Measurements from ENCODE around the gene RNF149. TPM values are rescaled to one million over a fixed set of nuclear protein-coding genes. Genes with fewer than 3 reads are reported as not detected.
A peak's percentile ranks its signal among the peaks of the same experiment; 100 is the strongest.
"Not testable (repeated sequence)": the region's sequence is repeated elsewhere in the genome, so short reads cannot be mapped to it uniquely, and the experiment has no call there.

RNF149 gene
- total RNA-seq, result 105 TPM
- long read RNA-seq, transcript RNF149-201 (7 exons, 2,458 nt), result major isoform, 222 of 324 reads
- long read RNA-seq, partial matches to known transcripts, result 65 of 324 reads
- long read RNA-seq, other reads (novel, unspliced or antisense), result 37 of 324 reads

- DNase-seq (ENCODE audit: low spot score), result peak; percentile 99
These were observed at the start of gene RNF149 for GRCh38 chr2:101308432-101309210. RNF149 (minus strand) TSS chr2:101308701; CDS start chr2:101308588, 113 bp downstream.

GRCh38 chr2:101357376-101357775, 48.9 kb upstream of the RNF149 start:
- DNase-seq (ENCODE audit: low spot score), result no peak

GRCh38 chr2:101356521-101356920, 48.0 kb upstream of the RNF149 start:
- DNase-seq (ENCODE audit: low spot score), result no peak

DNA sequence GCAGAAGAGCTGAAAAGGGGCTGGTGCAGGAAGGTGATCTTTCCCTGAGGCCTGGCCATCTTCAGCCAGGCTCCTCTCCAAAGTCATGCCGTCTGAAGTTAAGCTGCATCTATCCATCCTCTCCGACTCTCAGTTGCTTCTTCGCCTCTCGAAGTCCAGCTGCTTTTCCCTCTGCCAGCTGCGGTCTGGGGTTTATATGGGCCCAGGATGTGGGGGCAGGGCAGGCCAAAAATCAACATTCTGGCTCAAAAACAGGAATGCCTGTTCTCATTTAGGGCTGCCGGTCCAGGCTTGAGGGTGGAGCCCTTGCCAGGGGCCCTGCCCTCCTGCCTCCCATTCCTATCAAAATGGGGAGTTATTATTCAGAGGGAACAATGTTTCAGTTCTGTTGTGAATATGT, 47.6 kb upstream of the RNF149 start:
- no peak for DNase-seq (ENCODE audit: low spot score)

DNA sequence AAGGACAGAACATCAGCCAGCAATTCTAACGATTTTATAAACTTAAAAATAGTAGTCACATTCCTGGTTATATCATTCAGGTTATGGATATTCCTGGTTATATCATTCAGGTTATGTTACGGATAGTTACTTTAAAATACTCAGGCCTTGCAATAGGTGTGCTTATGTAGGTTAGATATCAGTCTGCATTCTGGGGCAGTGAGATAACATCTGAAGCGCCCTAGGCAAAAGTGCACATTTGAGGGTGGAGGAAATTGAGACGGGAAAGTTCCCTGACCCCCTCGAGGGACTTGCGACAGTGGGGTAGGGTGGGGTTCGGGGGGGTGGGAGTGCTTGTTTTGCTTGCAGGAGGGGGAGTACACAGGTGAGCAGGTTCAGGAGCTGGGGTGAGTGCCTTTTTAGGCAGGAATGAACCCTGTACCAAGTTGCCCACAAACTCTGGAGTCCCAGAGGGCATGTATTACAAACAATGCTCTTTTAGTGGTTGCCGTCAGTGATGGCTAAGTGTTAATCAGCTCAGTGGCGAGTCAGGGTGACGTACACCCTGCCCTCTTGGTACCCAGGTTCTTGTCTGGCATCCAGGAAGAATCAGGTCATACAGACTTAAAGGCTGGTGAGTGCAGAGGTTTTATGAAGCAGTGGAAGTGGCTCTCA, 47.0 kb upstream of the RNF149 start:
- no peak for DNase-seq (ENCODE audit: low spot score)

- no peak for DNase-seq (ENCODE audit: low spot score)
These were observed 46.2 kb upstream of the RNF149 start for GRCh38 chr2:101354420-101355311.

DNA sequence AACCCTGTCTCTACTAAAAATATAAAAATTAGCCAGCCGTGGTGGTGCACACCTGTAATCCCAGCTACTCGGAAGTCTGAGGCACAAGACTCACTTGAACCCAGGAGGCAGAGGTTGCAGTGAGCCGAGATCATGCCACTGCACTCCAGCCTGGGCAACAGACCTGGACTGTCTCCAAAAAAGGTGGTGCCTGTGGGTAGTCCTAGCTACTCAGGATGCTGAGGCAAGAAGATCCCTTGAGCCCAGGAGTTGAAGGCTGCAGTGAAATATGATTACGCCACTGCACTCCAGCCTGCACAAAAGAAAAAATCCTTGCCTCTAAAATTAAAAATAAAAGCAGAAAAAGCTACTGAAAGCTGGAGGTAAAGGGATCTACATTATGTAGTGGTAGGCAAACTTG, 44.1 kb upstream of the RNF149 start:
- DNase-seq (ENCODE audit: low spot score), result not testable (repeated sequence)

GRCh38 chr2:101351207-101351606, 42.7 kb upstream of the RNF149 start:
- DNase-seq (ENCODE audit: low spot score), result no peak

DNA sequence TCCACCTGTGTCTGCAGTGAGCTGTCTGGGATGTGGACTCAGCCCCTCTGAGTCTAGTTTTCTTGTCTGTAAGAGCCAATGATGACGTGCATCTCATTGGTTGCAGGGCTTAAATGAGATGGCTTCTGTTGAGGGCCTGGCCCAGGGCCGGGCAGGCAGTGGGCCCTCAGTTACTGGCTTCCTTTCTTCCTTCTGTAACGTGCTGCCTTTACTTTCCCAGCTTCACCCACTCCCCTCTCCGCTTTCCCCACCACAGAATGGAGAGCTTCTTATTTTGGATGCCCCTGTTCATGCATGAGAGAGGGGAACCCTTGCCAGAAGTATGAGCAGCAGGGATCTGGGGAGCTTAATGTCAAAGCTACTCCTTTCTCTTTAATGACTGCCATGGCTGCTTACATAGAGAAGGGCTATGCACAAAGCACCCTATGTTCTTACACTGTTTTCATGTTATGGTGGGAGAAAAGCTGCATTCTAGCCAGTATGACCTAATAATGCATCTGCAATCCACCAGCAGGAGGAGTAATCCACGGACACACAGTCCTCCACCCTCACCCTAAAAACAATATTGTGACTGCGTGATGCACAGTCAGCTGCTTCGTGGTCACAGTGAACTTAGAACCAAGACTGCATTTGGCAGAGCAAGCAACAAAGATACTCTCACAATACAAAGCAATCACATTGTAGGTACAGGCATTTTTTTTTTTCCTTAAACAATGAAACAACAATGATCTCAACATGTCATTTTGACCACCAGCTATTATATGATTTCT, 41.6 kb upstream of the RNF149 start:
- DNase-seq (ENCODE audit: low spot score), result no peak

- no peak for DNase-seq (ENCODE audit: low spot score)
These were observed 40.4 kb upstream of the RNF149 start for GRCh38 chr2:101348883-101349282.

DNA sequence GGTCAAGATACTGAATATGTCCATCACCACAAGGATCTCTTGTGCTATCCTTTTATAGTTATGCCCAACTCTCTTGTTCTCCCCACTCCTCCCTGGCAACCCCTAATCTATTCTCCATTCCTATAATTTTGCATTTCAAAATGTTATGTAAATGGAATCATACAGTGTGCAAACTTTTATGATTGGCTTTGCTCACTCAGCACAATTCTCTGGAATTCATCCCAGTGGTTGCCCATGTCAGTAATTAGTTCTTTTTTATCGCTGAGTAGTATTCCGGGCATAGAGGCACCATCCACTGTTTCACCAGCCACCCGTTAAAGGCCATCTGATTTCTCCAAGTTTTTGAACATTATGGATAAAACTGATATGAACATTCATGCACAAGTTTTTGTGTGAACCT, 38.4 kb upstream of the RNF149 start:
- no peak for DNase-seq (ENCODE audit: low spot score)

GRCh38 chr2:101344137-101344536, 35.6 kb upstream of the RNF149 start:
- DNase-seq (ENCODE audit: low spot score), result no peak

GRCh38 chr2:101342625-101343008, 34.1 kb upstream of the RNF149 start:
- no peak for DNase-seq (ENCODE audit: low spot score)

DNA sequence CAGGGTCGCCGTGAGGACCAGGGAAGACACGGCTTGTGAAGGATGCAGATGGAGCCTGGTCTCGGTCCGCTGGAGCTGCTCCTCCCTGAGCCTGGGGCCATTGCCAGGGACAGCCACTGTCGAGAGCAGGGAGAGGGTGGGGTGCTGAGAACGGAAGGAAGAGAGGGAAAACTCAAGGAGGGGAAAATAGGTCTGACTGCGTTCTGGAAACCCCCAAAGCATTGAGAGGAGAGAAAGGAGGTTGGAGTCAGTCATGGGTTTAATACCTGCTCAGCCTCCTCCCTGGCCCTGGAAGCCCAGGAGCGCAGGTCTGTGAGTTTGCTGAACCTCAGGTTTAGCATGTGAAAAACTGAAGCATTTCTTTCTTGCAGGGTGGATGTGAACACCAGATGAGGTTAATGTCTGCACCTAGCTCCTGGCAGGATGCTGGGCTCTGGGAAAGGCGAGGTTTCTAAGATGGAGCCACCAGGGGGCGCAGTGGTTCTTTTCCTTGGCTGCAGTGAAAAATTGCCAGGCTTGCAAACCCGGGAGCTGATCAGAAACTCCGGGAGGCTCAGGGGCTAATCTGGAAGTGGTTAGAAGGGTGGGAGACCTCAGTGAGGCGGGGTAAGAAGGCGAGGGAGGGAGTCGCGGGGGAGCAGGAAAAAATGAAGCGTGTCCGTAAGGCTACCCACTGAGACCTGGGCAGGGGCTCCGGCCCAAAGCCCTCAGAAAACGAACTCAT, 33.6 kb upstream of the RNF149 start:
- no peak for DNase-seq (ENCODE audit: low spot score)

DNA sequence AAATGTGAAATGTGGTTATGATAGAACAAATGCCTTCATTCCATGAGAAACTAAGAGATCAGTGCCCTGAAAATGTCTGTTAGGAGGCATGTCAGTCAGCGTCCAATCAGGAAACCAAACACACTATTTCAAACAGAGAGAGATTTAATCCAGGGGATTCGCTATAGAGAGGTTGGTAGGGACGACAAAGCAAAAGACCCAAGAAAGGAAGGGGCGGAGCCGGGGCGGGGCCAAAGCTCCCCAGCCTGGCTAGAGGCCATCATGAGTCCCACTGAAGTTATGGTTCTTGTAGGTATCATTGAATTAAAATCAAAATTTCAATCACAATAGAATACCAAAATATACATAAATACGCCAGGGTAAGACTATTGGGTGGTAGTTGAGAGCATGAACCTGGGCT, 32.9 kb upstream of the RNF149 start:
- no peak for DNase-seq (ENCODE audit: low spot score)

DNA sequence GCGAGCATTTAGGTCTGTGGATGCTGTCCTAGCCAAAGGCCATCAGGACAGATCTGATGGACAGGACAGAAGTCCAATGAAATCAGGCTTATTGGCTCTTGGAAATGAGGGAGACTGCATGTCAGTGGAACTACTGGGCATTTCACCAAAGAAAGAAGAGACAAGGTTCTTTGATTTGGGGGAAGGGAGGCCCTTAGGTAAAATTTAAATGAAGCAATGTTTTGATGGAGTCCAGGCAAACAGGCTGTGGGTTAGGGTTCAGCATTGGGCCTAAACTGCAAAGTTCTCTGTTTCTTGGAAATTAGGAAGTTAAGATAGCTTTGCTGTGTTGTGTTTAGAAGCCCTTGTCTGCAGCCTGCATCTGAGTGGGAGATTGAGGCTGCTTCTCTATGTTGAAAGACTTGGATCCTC, 31.6 kb upstream of the RNF149 start:
- DNase-seq (ENCODE audit: low spot score), result no peak

DNA sequence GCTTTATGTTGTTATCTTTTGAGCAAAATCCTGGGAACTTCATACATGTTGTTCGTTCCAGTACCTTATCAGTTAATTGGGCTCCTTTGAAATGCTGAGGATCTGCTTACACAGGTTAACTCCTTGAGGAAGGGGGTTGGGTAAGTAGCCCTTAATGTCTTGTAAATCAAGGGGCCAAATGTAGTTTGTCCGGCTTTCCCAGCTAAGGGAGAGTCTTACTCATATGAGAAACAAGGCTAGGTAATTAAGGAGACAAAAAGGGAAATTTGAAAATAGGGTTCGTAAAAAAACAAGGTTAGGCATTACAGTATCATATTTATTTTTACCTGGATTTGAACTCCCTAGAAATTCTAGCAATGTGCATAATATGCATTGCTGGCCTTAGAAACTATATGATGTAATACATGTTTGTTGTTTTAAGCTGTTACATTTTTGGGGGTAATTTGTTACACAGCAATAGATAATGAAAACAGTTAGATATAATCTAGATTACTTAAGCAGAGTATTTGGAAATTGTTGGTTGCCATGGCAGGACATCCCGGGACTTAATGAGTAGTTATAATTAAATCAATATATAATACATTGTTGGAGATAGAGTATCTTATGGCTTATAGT, 30.9 kb upstream of the RNF149 start:
- no peak for DNase-seq (ENCODE audit: low spot score)

GRCh38 chr2:101337877-101338276, 29.4 kb upstream of the RNF149 start:
- no peak for DNase-seq (ENCODE audit: low spot score)

DNA sequence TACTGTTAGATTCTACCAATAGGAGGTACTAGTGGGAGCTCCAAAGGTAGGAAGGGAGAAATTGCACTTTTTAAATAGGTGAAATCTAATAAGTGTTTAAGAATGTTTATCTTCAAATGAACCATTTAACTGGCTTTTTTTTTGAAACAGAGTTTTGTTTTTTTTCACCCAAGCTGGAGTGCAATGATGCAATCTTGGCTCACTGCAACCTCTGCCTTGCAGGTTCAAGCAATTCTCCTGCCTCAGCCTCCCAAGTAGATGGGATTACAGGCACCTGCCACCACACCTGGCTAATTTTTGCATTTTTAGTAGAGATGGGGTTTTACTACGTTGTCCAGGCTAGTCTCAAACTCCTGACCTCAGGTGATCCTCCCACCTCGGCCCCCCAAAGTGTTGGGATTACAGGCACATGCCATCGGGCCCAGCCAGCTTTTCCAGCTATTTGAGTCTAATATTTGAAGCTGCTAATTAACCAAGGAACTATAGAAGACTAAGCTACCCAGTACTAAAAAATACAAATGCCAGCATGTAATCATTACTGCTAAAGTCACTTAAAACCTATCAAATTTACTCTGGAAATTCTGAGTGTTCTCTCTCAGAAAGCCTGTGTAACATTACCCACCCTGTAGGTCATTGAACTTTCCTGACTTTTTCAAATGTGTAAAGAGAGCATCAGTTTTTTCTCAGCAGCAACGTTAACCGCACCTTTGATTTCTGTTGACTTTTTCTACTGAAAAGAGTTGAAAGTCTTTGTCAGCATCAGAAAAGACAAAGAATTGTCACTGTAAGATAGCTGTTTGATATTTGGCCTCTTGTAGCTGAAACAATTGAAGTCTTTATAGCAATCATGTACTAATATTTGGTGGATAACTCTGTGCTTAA, 24.6 kb upstream of the RNF149 start:
- DNase-seq (ENCODE audit: low spot score), result no peak

Data from mesenteric fat pad (tissue), 1 donor.